BLaER1 (cell line): ENCODE results near the gene SMIM31.

Experiments
- H3K27ac ChIP-seq: shearing (Covaris generic); formaldehyde crosslinking; 2 replicates; pipeline ENCODE4 v1.8.1; 2022
- H3K27me3 ChIP-seq: shearing (Covaris generic); formaldehyde crosslinking; 2 replicates; pipeline ENCODE4 v1.8.1; 2022
- H3K36me3 ChIP-seq: shearing (Covaris generic); formaldehyde crosslinking; 2 replicates; pipeline ENCODE4 v1.8.1; 2022
- H3K4me1 ChIP-seq: shearing (Covaris generic); formaldehyde crosslinking; 2 replicates; pipeline ENCODE4 v1.8.1; 2022
- H3K4me2 ChIP-seq: shearing (Covaris generic); formaldehyde crosslinking; 2 replicates; pipeline ENCODE4 v1.8.1; 2022
- H3K4me3 ChIP-seq: shearing (Covaris generic); formaldehyde crosslinking; 2 replicates; pipeline ENCODE4 v1.8.1; 2022
- H3K9ac ChIP-seq: shearing (Covaris generic); formaldehyde crosslinking; 2 replicates; pipeline ENCODE4 v1.8.1; 2022
- H3K9me3 ChIP-seq: shearing (Covaris generic); formaldehyde crosslinking; 2 replicates; pipeline ENCODE4 v1.8.1; 2022
- H4K20me1 ChIP-seq: shearing (Covaris generic); formaldehyde crosslinking; 2 replicates; pipeline ENCODE4 v1.8.1; 2022
- Cebpa-rat ChIP-seq: shearing (Covaris generic); IDR thresholded peaks from 2 replicates; pipeline ENCODE4 v1.8.1; 2022

SMIM31 gene

DNA sequence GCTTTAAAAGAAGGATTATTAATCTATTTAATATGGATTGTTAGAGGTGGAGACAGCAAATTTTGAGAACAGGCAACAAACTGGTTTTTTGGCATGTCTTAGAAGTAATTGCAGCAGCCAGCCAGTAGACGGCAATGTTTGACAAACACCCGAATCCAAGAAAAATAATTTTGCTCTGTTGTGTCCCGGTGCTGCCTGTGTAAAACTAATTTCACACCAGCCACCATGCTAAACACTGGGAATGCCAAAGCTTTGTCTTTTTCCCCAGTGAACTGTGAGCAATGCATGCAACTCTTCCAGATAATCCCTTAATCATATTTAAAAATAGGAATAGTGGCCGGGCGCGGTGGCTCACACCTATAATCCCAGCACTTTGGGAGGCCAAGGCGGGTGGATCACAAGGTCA lies 25.9 kb downstream of the SMIM31 start:
- Histone ChIP-seq H3K27me3 (no peaks in the 10 kb centered on the region), H3K4me3 (no peak overlapping the region), H3K9ac (no peak overlapping the region)

DNA sequence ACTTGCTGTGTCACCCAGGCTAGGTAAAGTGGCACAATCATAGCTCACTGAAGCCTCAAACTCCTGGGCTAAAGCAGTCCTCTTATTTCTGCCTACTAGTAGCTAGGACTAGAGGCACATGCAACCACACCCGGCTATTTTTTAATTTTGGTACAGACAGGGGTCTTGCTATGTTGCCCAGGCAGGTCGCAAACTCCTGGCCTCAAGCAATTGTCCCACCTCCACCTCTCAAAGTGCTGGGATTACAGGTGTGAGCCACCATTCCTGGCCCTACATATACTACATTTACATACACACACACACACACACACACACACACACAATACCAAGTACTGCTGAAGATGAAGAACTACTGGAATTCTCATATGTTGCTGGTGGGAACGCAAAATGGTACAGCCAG lies 26.9 kb downstream of the SMIM31 start:
- H3K27ac ChIP-seq, result no peak overlapping the region

More for the DNA sequence above, 25.9 kb downstream of the SMIM31 start:
- H3K9me3 ChIP-seq, result no peaks in the 10 kb centered on the region
- H3K27ac ChIP-seq, result no peak overlapping the region
- H3K36me3 ChIP-seq, result no peaks in the 10 kb centered on the region
- no peaks in the 10 kb centered on the region for H4K20me1 ChIP-seq
- no peak overlapping the region for H3K4me2 ChIP-seq
- H3K4me1 ChIP-seq, result peaks cover 10% of the 10 kb centered on the region
- no peak for TF ChIP-seq Cebpa-rat

DNA sequence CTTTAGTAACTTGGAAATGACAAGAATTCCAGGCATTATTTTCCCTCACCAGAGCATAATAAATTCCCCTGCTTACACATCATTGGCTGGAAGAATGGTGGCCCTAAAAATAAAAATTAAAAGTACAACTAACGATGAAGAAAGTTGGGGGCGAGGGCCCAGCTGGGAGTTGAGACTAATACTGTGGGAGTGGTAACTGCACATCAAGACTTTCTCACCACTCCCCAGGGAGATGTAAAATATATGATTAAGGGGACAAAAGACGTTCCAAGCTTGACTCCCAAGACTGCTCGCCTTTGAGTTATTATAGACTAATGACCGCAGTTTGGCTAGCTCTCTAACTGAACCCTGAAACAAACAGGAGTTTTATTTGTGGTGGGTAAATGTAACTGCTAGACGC lies 30.0 kb downstream of the SMIM31 start:
- Histone ChIP-seq H3K4me2 (peak overlapping the region; percentile 39), H3K9me3 (no peaks in the 10 kb centered on the region), H3K9ac (no peak overlapping the region), H3K27me3 (no peaks in the 10 kb centered on the region), H3K4me1 (peaks cover 10% of the 10 kb centered on the region), H4K20me1 (no peaks in the 10 kb centered on the region), H3K36me3 (no peaks in the 10 kb centered on the region), H3K27ac (no peak overlapping the region), H3K4me3 (no peak overlapping the region)
- TF ChIP-seq Cebpa-rat, result no peak

More for the DNA sequence above, 26.9 kb downstream of the SMIM31 start:
- Histone ChIP-seq H3K9ac (no peak overlapping the region), H4K20me1 (no peaks in the 10 kb centered on the region), H3K9me3 (no peaks in the 10 kb centered on the region), H3K4me1 (peaks cover 10% of the 10 kb centered on the region), H3K4me3 (no peak overlapping the region), H3K36me3 (no peaks in the 10 kb centered on the region), H3K4me2 (no peak overlapping the region), H3K27me3 (no peaks in the 10 kb centered on the region)
- TF ChIP-seq Cebpa-rat, result no peak

DNA sequence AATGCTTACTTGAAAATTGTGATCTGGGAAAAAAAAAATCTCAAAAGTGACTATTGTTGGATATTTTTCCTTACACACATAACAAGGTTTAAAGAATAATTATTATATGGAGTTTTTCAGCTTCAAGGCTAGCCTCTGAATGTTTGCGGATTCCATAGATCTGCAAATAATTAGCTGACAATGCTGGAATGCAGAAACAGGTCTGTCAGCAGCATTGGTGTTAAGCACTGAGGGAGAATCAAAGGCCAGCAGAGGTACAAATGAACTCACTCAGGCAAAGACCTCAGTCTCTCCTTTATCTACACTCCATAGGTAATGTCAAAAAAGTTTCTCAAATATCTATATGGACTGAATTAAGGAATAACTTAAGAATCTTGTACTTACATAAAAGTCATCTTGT lies 35.1 kb downstream of the SMIM31 start:
- no peaks in the 10 kb centered on the region for H4K20me1 ChIP-seq
- no peaks in the 10 kb centered on the region for H3K27me3 ChIP-seq
- H3K9me3 ChIP-seq, result no peaks in the 10 kb centered on the region; the same call in 1 of the 2 replicates
- no peaks in the 10 kb centered on the region for H3K36me3 ChIP-seq
- no peak overlapping the region for H3K27ac ChIP-seq
- H3K4me2 ChIP-seq, result no peak overlapping the region
- no peak for TF ChIP-seq Cebpa-rat
- H3K9ac ChIP-seq, result no peak overlapping the region
- peaks cover 4% of the 10 kb centered on the region for H3K4me1 ChIP-seq
- H3K4me3 ChIP-seq, result no peak overlapping the region

DNA sequence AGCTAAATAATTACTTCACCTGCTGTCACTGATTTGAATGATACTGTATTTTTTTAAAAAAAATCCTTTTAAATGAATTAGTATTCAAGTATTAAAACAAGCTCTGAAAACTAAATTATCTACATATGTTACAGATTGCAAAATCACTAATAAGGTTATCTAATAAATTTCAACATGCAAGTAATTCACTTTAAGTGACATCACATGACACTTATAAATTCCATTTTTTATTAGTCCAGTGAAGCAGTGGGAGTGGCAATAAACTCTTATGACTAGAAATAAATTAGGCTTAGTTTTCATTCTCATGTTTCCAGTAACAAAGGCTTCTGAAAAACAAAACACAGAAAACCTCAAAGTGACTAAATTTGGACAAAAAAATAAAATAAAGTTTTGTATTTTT lies 36.3 kb downstream of the SMIM31 start:
- no peak overlapping the region for H3K27ac ChIP-seq
- H3K9ac ChIP-seq, result no peak overlapping the region
- H3K4me1 ChIP-seq, result no peaks in the 10 kb centered on the region
- no peak for TF ChIP-seq Cebpa-rat
- H3K36me3 ChIP-seq, result no peaks in the 10 kb centered on the region
- H4K20me1 ChIP-seq, result no peaks in the 10 kb centered on the region
- no peak overlapping the region for H3K4me2 ChIP-seq
- no peak overlapping the region for H3K4me3 ChIP-seq
- H3K27me3 ChIP-seq, result no peaks in the 10 kb centered on the region
- H3K9me3 ChIP-seq, result no peaks in the 10 kb centered on the region; the same call in 1 of the 2 replicates

DNA sequence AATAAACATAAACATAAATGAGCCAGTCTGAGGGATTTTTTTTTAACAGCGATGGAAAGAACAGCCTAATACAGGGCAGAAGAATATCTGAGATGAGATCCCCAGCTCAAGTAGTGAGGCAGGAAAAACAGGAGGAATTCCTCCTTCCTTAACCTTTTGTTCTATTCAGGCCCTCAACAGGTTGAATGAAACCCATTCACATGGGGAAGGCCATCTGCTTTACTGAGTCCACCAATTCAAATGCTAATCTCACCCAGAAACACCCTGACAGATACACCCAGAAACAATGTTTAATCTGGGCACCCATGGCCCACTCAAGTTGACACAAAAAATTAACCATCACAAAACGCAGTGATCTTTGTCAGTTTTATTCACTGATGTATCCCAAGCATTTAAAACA lies 45.5 kb downstream of the SMIM31 start:
- no peak overlapping the region for H3K27ac ChIP-seq
- H3K9me3 ChIP-seq, result no peaks in the 10 kb centered on the region
- no peak overlapping the region for H3K4me2 ChIP-seq
- H3K36me3 ChIP-seq, result no peaks in the 10 kb centered on the region
- no peak overlapping the region for H3K9ac ChIP-seq
- H3K4me1 ChIP-seq, result no peaks in the 10 kb centered on the region
- no peak for TF ChIP-seq Cebpa-rat
- H4K20me1 ChIP-seq, result no peaks in the 10 kb centered on the region
- H3K4me3 ChIP-seq, result no peak overlapping the region
- no peaks in the 10 kb centered on the region for H3K27me3 ChIP-seq

DNA sequence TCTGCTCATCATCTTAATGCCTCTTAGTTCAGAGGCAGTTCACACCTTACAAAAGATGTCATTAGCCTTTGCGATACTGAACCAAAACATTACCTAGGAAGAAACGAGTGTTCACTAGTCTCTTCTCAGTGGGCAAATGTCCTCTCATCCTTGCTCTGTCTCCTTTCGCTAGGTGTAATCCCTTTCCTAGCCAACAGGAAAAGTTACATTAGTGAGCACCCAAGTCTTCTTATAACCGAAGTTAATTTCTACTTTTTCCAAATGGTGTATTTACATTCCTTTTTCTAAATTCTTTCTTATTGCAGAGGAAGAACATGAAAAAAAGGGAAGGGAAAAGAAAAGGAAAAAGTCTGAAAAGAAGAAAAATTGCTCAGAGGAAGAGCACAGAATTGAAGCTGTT lies 46.9 kb downstream of the SMIM31 start:
- TF ChIP-seq Cebpa-rat, result no peak
- Histone ChIP-seq H3K9me3 (no peaks in the 10 kb centered on the region), H3K4me3 (no peak overlapping the region), H4K20me1 (no peaks in the 10 kb centered on the region), H3K27ac (no peak overlapping the region), H3K4me2 (no peak overlapping the region), H3K4me1 (no peaks in the 10 kb centered on the region), H3K9ac (no peak overlapping the region), H3K36me3 (no peaks in the 10 kb centered on the region), H3K27me3 (no peaks in the 10 kb centered on the region)

DNA sequence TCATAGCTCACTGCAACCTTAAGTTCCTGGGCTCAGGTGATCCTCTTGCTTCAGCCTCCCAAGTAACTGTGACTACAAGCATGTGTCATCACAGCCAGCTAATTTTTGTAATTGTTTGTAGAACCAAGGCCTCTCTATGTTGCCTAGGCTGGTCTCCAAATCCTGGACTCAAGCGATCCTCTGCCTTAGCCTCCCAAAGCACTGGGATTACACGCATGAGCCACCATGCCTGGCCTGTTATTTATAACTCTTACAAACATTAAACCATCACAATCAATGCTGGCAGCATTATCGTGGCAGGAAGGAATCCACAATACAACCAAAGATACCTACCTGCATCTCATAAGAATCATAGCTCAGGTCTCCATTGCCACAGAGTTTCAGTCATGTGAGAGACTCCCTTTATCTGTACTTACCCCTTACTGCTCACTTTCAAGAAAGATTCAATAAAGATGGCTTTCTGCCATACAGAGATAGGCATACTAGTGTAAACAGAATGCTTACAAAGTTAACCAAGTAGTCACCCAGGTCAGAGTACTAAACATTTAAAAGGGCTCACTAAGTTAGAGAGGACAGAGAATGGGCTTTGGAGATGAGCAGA lies 48.5 kb downstream of the SMIM31 start:
- no peaks in the 10 kb centered on the region for H4K20me1 ChIP-seq
- no peak overlapping the region for H3K27ac ChIP-seq
- no peaks in the 10 kb centered on the region for H3K9me3 ChIP-seq
- H3K4me2 ChIP-seq, result no peak overlapping the region
- H3K36me3 ChIP-seq, result no peaks in the 10 kb centered on the region
- no peak overlapping the region for H3K4me3 ChIP-seq
- no peaks in the 10 kb centered on the region for H3K27me3 ChIP-seq
- TF ChIP-seq Cebpa-rat, result no peak
- no peak overlapping the region for H3K9ac ChIP-seq
- H3K4me1 ChIP-seq, result no peaks in the 10 kb centered on the region

DNA sequence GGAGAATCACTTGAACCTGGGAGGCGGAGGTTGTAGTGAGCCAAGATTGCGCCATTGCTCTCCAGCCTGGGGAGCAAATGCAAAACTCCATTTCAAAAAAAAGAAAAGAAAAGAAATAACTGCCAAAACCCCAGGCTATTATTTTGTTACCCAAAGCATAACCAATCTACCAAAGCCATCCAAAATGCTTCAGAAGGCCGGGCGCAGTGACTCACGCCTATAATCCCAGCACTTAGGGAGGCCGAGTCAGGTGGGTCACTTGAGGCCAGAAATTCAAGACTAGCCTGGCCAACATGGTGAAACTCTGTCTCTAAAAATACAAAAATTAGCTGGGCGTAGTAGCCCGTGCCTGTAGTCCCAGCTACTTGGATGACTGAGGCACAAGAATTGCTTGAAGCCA lies 49.8 kb downstream of the SMIM31 start:
- Histone ChIP-seq H4K20me1 (no peaks in the 10 kb centered on the region), H3K9ac (no peak overlapping the region), H3K27me3 (no peaks in the 10 kb centered on the region), H3K4me3 (no peak overlapping the region), H3K4me2 (no peak overlapping the region), H3K9me3 (no peaks in the 10 kb centered on the region), H3K27ac (no peak overlapping the region), H3K36me3 (no peaks in the 10 kb centered on the region), H3K4me1 (no peaks in the 10 kb centered on the region)
- TF ChIP-seq Cebpa-rat, result no peak

DNA sequence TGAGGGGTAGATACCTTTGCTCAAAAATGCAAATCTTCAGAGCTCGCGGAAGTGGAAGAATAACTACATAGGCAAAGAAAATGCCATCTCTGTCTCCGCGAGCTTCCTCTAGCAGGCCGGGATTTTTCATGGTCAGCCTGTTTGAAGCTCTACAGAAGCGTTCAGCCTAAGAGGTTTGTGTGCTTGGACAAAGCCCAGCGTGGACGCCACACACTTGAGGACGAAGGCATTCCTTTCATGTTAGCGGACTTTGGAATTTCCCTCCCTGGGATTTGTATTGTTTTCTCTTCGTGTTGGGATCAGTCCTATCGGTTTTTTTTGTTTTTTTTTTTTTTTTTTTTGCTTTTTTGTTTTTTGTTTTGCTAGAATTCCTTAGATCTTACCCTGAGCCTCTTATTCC lies 53.7 kb downstream of the SMIM31 start:
- Histone ChIP-seq H4K20me1 (no peaks in the 10 kb centered on the region), H3K27me3 (no peaks in the 10 kb centered on the region), H3K9me3 (no peaks in the 10 kb centered on the region), H3K4me1 (no peaks in the 10 kb centered on the region), H3K36me3 (no peaks in the 10 kb centered on the region), H3K27ac (no peak overlapping the region), H3K4me2 (no peak overlapping the region), H3K4me3 (no peak overlapping the region), H3K9ac (no peak overlapping the region)
- TF ChIP-seq Cebpa-rat, result no peak

DNA sequence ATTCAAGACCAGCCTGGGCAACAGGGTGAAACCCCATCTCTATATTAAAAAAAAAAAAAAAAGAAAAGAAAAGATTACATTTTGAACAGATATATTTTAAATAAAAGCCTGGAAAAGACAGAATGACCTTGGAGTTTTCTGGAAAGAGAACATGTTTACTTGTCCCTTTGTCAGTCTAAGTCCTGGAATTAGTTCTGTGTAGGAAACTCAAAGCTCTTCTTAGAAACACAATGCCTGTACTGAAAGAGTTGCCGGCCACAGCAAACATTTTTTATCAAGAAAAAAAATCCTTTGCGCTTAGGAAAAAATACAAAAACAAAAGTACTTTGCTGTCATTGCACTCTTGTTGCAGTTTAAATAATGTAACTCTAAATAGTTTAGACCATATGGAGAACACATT lies 59.6 kb downstream of the SMIM31 start:
- Histone ChIP-seq H3K4me1 (no peaks in the 10 kb centered on the region), H3K36me3 (no peaks in the 10 kb centered on the region), H3K4me3 (no peak overlapping the region), H3K27me3 (no peaks in the 10 kb centered on the region), H4K20me1 (no peaks in the 10 kb centered on the region), H3K9me3 (no peaks in the 10 kb centered on the region), H3K27ac (no peak overlapping the region), H3K4me2 (no peak overlapping the region), H3K9ac (no peak overlapping the region)
- no peak for TF ChIP-seq Cebpa-rat
